Panc1 (cell line): ENCODE results near the gene GDPD5. TPM values are rescaled to one million over a fixed set of nuclear protein-coding genes. Genes with fewer than 3 reads are reported as not detected.

Experiments used
- ATAC-seq: fragments of 200-7000 bp; cut with Tn5 transposase; 2 replicates; pipeline ENCODE4 v1.9.1; 2020; ENCODE audit warnings: mild to moderate bottlenecking, moderate library complexity
- BruUV-seq: library from RNA; stranded (reverse); fragments of 400-500 nt; replicated peaks from 2 replicates; lab custom pipeline; 2021; lab: Mats Ljungman, UMichigan
- CTCF ChIA-PET: fragments of 300-600 bp; sonication (Branson Sonifier 250); formaldehyde crosslinking; loops from one replicate; lab custom pipeline; 2022; ENCODE audit warnings: antibody characterized with exemption; lab: Charles Lee
- POLR2A ChIA-PET: fragments of 300-600 bp; sonication (Branson Sonifier 250); formaldehyde crosslinking; loops from one replicate; lab custom pipeline; 2022; ENCODE audit warnings: antibody characterized with exemption; lab: Charles Lee
- DNase-seq: peaks from one replicate; pipeline ENCODE4 v3.0.0-alpha.2; 2010; ENCODE audit warnings: low read depth, low spot score
- H3K27ac ChIP-seq: 2 replicates; pipeline ENCODE4 v1.5.1; 2011; ENCODE audit warnings: mild to moderate bottlenecking, low read length, inconsistent platforms
- H3K27me3 ChIP-seq: fragments of 200-500 bp; sonication (Bioruptor generic); 2 replicates; pipeline ENCODE4 v1.6.0; 2014; ENCODE audit warnings: low read length, inconsistent platforms; ENCODE audit not compliant: control insufficient read depth, insufficient read depth
- H3K36me3 ChIP-seq: fragments of 200-500 bp; sonication (Bioruptor generic); 2 replicates; pipeline ENCODE4 v1.5.1; 2014; ENCODE audit warnings: inconsistent platforms, mild to moderate bottlenecking, low read length, moderate library complexity; ENCODE audit not compliant: control insufficient read depth, insufficient read depth
- H3K4me1 ChIP-seq: 2 replicates; pipeline ENCODE4 v1.5.1; 2011; ENCODE audit warnings: inconsistent platforms, mild to moderate bottlenecking, low read length, moderate library complexity; ENCODE audit not compliant: control insufficient read depth, insufficient read depth
- H3K4me3 ChIP-seq, 2 experiments: 2 replicates each; pipeline ENCODE4 v1.5.1; 2011 to 2012; ENCODE audit warnings: low read depth in 2 of 2, low read length in 2 of 2, mild to moderate bottlenecking in 2 of 2, inconsistent platforms in 1 of 2, moderate library complexity in 1 of 2
- H3K9me3 ChIP-seq: fragments of 200-500 bp; sonication (Bioruptor generic); 2 replicates; pipeline ENCODE4 v1.5.1; 2014; ENCODE audit warnings: low read depth, mild to moderate bottlenecking, inconsistent platforms, low read length, moderate library complexity; ENCODE audit not compliant: control insufficient read depth, insufficient read depth
- CTCF ChIP-seq: fragments of 450-650 bp; IDR thresholded peaks from 2 replicates; pipeline ENCODE4 v1.5.1; 2017; ENCODE audit warnings: mild to moderate bottlenecking
- POLR2AphosphoS5 ChIP-seq: IDR thresholded peaks from 2 replicates; pipeline ENCODE4 v1.6.1; 2012; ENCODE audit warnings: mild to moderate bottlenecking, low read depth, low read length, moderate library complexity
- REST ChIP-seq, 2 experiments: IDR thresholded peaks; 2 replicates each; pipeline ENCODE4 v1.6.1; 2011 to 2012; ENCODE audit warnings: low read depth in 2 of 2, control low read depth in 1 of 2, low read length in 1 of 2, mild to moderate bottlenecking in 1 of 2, moderate library complexity in 1 of 2; ENCODE audit not compliant: insufficient read depth in 1 of 2
- SIN3A ChIP-seq: IDR thresholded peaks from 2 replicates; pipeline ENCODE4 v1.6.1; 2012; ENCODE audit warnings: low read depth, mild to moderate bottlenecking, low read length, moderate library complexity, borderline replicate concordance; ENCODE audit not compliant: insufficient read depth
- TCF7L2 ChIP-seq: IDR thresholded peaks from 2 replicates; pipeline ENCODE4 v1.6.1; 2011; ENCODE audit warnings: mild to moderate bottlenecking, low read depth, low read length, inconsistent platforms
- in situ Hi-C: cut with HindIII; loops from 2 replicates; pipeline ENCODE4 v1.10.0; 2016; ENCODE audit warnings: low sequenced_read_pairs, low pct_unique_long_range_greater_than_20kb
- intact Hi-C: fragments of 100-400 bp; cut with micrococcal nuclease; formaldehyde crosslinking; loops from one replicate; pipeline ENCODE4 v1.10.0; 2022; ENCODE audit not compliant: unreplicated experiment
- total RNA-seq: library from RNA; stranded (reverse); gene quantifications from one replicate; pipeline ENCODE4 v1.2.1, GENCODE V29; 2021; ENCODE audit not compliant: unreplicated experiment

GDPD5 gene
- total RNA-seq, 1 experiment from 2014 or later: 6.0 TPM

- Histone ChIP-seq H3K27me3 (0 out of 2 replicates have a peak, but pooled peaks cover 3% of the 10 kb centered on the region), H3K4me3 (no peak overlapping the region), H3K36me3 (no peaks in the 10 kb centered on the region), H3K9me3 (no peaks in the 10 kb centered on the region), H3K27ac (no peak overlapping the region), H3K4me1 (no peaks in the 10 kb centered on the region)
- no peak for TF ChIP-seq TCF7L2
- DNase-seq (no peak), ATAC-seq (no peak)
- intact Hi-C loops (no loop called here), in situ Hi-C loops (loop anchor here (5.0 kb wide), 1 partner anchor 67 kb away; no protein-coding TSS in a partner anchor)
- ChIA-PET POLR2A (no interaction called here), CTCF (no interaction called here)
- BruUV-seq: no TSS peak
These were observed 70.8 kb downstream of the GDPD5 start for GRCh38 chr11:75454987-75455386.

- ATAC-seq (no peak), DNase-seq (no peak)
- intact Hi-C loops: no loop called here
- in situ Hi-C loops: no loop called here
- ChIA-PET CTCF (no interaction called here), POLR2A (interaction anchor here (0.7 kb wide), 1 partner anchor 252 kb away, joined by 3 read pairs; no protein-coding TSS in a partner anchor)
- no TSS peak for BruUV-seq
- Histone ChIP-seq H3K4me3 (no peak overlapping the region), H3K27me3 (0 out of 2 replicates have a peak, but pooled peaks cover 3% of the 10 kb centered on the region), H3K36me3 (no peaks in the 10 kb centered on the region), H3K4me1 (no peaks in the 10 kb centered on the region), H3K9me3 (no peaks in the 10 kb centered on the region), H3K27ac (no peak overlapping the region)
- no peak for TF ChIP-seq POLR2AphosphoS5
- TF ChIP-seq SIN3A: no peak
- no peak for TF ChIP-seq TCF7L2
- TF ChIP-seq CTCF: no peak
- no peak for TF ChIP-seq REST (IDR thresholded peaks at IDR 0.05; ENCODE audit: insufficient read depth in 1 of 2, low read depth in 2 of 2, low read length in 1 of 2)
These were observed 71.7 kb downstream of the GDPD5 start for GRCh38 chr11:75453916-75454655.
